K562 (cell line): ENCODE measurements around the gene PTP4A1. TPM values are rescaled to one million over a fixed set of nuclear protein-coding genes. Genes with fewer than 3 reads are reported as not detected.

Source experiments
- BCL6 ChIP-seq: fragments of 250-450 bp; sonication (Bioruptor Pico); IDR thresholded peaks from 2 replicates; pipeline ENCODE4 v1.4.0; 2020
- E2F8 ChIP-seq: fragments of 450-650 bp; IDR thresholded peaks from 2 replicates; pipeline ENCODE4 v1.7.1; 2018; ENCODE audit warnings: mild to moderate bottlenecking, low read depth; ENCODE audit not compliant: partially characterized antibody
- EP300 ChIP-seq: IDR thresholded peaks from 2 replicates; pipeline ENCODE4 v1.6.1; 2012; ENCODE audit warnings: low read length, improper control_type of control experiment
- ETV6 ChIP-seq, 3 experiments: fragments of 150-350 bp in 1 of 3; sonication (generic) in 1 of 3; formaldehyde crosslinking in 1 of 3; IDR thresholded peaks; 2 replicates each; pipeline versions ENCODE4 v1.6.1 to v1.8.0; 2014 to 2022; ENCODE audit warnings: borderline replicate concordance in 2 of 3, low read depth in 2 of 3, antibody characterized with exemption in 1 of 3, low read length in 1 of 3, mild to moderate bottlenecking in 1 of 3, missing genetic modification reagents in 1 of 3
- FOS ChIP-seq: IDR thresholded peaks from 3 replicates; pipeline ENCODE4 v1.6.1; 2011; ENCODE audit not compliant: insufficient read length; ENCODE audit errors: extremely low read depth
- HIVEP1 ChIP-seq: fragments of 250-450 bp; sonication (Bioruptor Pico); IDR thresholded peaks from 2 replicates; pipeline ENCODE4 v1.4.0; 2020; ENCODE audit warnings: mild to moderate bottlenecking
- HNRNPL ChIP-seq: fragments of 200-400 bp; formaldehyde crosslinking; IDR thresholded peaks from 2 replicates; pipeline ENCODE4 v1.6.1; 2017; ENCODE audit warnings: low read depth, mild to moderate bottlenecking, low read length
- MCM2 ChIP-seq: fragments of 450-650 bp; IDR thresholded peaks from 2 replicates; pipeline ENCODE4 v1.6.1; 2017; ENCODE audit warnings: low read depth, mild to moderate bottlenecking
- MEF2D ChIP-seq: conservative IDR thresholded peaks from 2 replicates; pipeline ENCODE4 v1.6.1; 2016; ENCODE audit warnings: low read depth, missing genetic modification characterization, missing compliant biosample characterization
- PRPF4 ChIP-seq: fragments of 200-400 bp; formaldehyde crosslinking; IDR thresholded peaks from one replicate; pipeline ENCODE4 v1.6.1; 2017; ENCODE audit warnings: low read length, low read depth, mild to moderate bottlenecking; ENCODE audit not compliant: insufficient read depth, poor library complexity, severe bottlenecking
- RB1 ChIP-seq: fragments of 450-650 bp; IDR thresholded peaks from 2 replicates; pipeline ENCODE4 v1.6.1; 2017; ENCODE audit warnings: low read depth, mild to moderate bottlenecking
- RBM22 ChIP-seq: fragments of 200-400 bp; formaldehyde crosslinking; IDR thresholded peaks from 2 replicates; pipeline ENCODE4 v1.6.1; 2018; ENCODE audit warnings: low read length, low read depth; ENCODE audit not compliant: poor library complexity, severe bottlenecking
- TAF1 ChIP-seq: IDR thresholded peaks from 2 replicates; pipeline ENCODE4 v1.6.1; 2011; ENCODE audit warnings: mild to moderate bottlenecking, low read length, moderate library complexity; ENCODE audit not compliant: insufficient read depth, control insufficient read depth, severe bottlenecking; ENCODE audit errors: extremely low read depth
- TFAP4 ChIP-seq: sonication (generic); formaldehyde crosslinking; IDR thresholded peaks from 2 replicates; pipeline ENCODE4 v1.8.0; 2022; ENCODE audit warnings: missing genetic modification reagents, mild to moderate bottlenecking, moderate library complexity, borderline replicate concordance
- ZNF407 ChIP-seq: fragments of 450-650 bp; IDR thresholded peaks from 2 replicates; pipeline ENCODE4 v1.6.1; 2016; ENCODE audit warnings: low read depth
- polyA plus RNA-seq, 8 experiments: library from polyadenylated mRNA; depleted of rRNA in 4 of 8; stranded (reverse) in 5 of 8; unstranded in 3 of 8; fragments of >200 nt; fragmentation: Nextera tagmentation in 2 of 8; fragmentation: Illumina TruSeq in 1 of 8; extraction: Ambion mirVana in 2 of 8; extraction: Trizol in 1 of 8; gene quantifications; 2 replicates each; pipeline versions ENCODE4 v1.2.1 to v1.2.3, GENCODE V29; 2011 to 2014; ENCODE audit warnings: inconsistent platforms in 1 of 8, missing spikeins in 1 of 8
- total RNA-seq, 7 experiments: library from RNA; depleted of rRNA in 6 of 7; stranded (reverse); fragments of >200 nt in 6 of 7; fragmentation: Illumina TruSeq in 2 of 7; extraction: Trizol in 2 of 7; gene quantifications; 2 replicates each; pipeline versions ENCODE4 v1.2.1 to v1.2.3, GENCODE V29; 2011 to 2021; ENCODE audit warnings: low replicate concordance in 1 of 7

Gene PTP4A1
- total and polyA plus RNA-seq, 9 of the 15 experiments (the other 6 are each of a cell fraction or from before 2014, with no cell fraction given), result 3.7 to 67.5 (median 13.1) TPM

- TF ChIP-seq E2F8 (no peak), ETV6 (IDR thresholded peaks at IDR 0.05; ENCODE audit: borderline replicate concordance in 1 of 2, low read depth in 2 of 2, low read length in 1 of 2) (no peak), ETV6 (CRISPR knock-in tag; IDR thresholded peaks at IDR 0.05; ENCODE audit: borderline replicate concordance) (peak; percentile 65; the same call in 1 of the 2 replicates), TAF1 (peak; percentile 93), EP300 (peak; percentile 50), MEF2D (no peak), RB1 (peak; percentile 64), HIVEP1 (CRISPR knock-in tag) (no peak), ZNF407 (no peak), PRPF4 (peak; percentile 74), FOS (peak; percentile 42), RBM22 (no peak), BCL6 (CRISPR knock-in tag) (no peak; the same call in 1 of the 2 replicates), TFAP4 (CRISPR knock-in tag) (peak; percentile 67; the same call in 1 of the 2 replicates), MCM2 (no peak), HNRNPL (peak; percentile 42; the same call in 1 of the 2 replicates)
Observed at GRCh38 chr6:63572044-63572746, at the start of gene PTP4A1, which contains the start of gene LOC128125822 (continued).
